ENCODE measurements around the gene LRIG1.

The LRIG1 gene

DNA sequence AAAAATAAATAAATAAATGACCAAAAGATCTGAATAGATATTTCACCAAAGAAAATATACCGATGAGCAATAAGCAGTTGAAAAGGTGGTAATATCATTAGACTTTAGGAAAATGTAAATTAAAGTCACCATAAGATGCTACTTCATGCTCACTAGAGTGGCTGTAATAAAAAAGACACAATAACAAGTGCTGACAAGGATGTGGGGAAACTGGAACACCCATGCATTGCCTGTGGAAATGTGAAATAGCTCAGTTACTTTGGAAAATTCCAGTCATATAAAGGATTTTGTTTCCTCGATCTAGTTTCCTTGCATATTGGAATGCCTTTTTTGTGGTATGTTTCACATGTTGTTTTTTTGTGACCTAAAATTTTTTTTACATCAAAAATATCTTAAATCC lies 36.0 kb upstream of the LRIG1 start:
- no peaks in the 10 kb centered on the region for H3K36me3 ChIP-seq (ENCODE audit: control insufficient read depth in 2 of 2, insufficient read depth in 1 of 2, low read length in 2 of 2)
- no peak overlapping the region for H3K27ac ChIP-seq (ENCODE audit: extremely low read depth, low read depth, low read length)
- TF ChIP-seq, protein P1, sequence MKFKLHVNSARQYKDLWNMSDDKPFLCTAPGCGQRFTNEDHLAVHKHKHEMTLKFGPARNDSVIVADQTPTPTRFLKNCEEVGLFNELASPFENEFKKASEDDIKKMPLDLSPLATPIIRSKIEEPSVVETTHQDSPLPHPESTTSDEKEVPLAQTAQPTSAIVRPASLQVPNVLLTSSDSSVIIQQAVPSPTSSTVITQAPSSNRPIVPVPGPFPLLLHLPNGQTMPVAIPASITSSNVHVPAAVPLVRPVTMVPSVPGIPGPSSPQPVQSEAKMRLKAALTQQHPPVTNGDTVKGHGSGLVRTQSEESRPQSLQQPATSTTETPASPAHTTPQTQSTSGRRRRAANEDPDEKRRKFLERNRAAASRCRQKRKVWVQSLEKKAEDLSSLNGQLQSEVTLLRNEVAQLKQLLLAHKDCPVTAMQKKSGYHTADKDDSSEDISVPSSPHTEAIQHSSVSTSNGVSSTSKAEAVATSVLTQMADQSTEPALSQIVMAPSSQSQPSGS (tag by site-specific recombination; IDR thresholded peaks at IDR 0.05; ENCODE audit: low read depth) = no peak
- peak; percentile 55; the same call in 1 of the 2 replicates for TF ChIP-seq ZNF184 (tag by site-specific recombination; IDR thresholded peaks at IDR 0.05)
- ChIA-PET POLR2A (no interaction called here), CTCF (no interaction called here)
- no peak overlapping the region for H3K4me3 ChIP-seq (ENCODE audit: low read depth, low read length)
- no peaks in the 10 kb centered on the region for H3K9me3 ChIP-seq (ENCODE audit: control insufficient read depth, insufficient read depth, low read depth, low read length)
- no peaks in the 10 kb centered on the region for H3K4me1 ChIP-seq (ENCODE audit: control insufficient read depth, insufficient read depth, low read length)

DNA sequence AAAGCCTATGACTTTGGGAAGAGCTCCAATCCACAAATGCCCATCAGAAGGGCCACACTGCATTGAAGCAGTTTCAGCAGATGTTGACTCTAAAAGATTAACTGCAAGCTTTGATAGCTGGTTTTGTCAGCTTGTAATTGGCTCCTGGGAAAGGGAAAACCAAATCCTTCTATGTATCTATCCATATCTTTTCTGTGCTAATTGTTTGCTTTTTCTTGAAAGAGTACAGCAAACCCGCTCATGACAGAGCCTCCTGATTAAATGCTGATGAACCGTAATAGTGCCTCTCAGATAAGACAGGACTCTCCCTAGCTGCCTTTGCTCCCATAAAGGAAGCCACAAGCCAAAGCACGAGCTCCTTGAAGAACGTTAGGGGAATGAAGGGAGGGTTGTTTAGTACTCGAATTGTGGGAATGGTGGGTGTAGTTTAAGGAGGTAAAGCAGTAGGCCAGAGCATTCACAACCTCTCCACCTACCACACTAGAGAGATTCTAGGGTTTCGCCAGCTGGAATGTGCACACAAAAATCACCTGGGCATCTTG lies 33.6 kb upstream of the LRIG1 start:
- no peak overlapping the region for H3K4me3 ChIP-seq (ENCODE audit: low read depth, low read length)
- H3K36me3 ChIP-seq (ENCODE audit: control insufficient read depth in 2 of 2, insufficient read depth in 1 of 2, low read length in 2 of 2) = no peaks in the 10 kb centered on the region
- POLR2A ChIA-PET = no interaction called here
- H3K4me1 ChIP-seq (ENCODE audit: control insufficient read depth, insufficient read depth, low read length) = no peaks in the 10 kb centered on the region
- TF ChIP-seq ZSCAN23 (tag by site-specific recombination; IDR thresholded peaks at IDR 0.05) = no peak
- TF ChIP-seq, protein P2, sequence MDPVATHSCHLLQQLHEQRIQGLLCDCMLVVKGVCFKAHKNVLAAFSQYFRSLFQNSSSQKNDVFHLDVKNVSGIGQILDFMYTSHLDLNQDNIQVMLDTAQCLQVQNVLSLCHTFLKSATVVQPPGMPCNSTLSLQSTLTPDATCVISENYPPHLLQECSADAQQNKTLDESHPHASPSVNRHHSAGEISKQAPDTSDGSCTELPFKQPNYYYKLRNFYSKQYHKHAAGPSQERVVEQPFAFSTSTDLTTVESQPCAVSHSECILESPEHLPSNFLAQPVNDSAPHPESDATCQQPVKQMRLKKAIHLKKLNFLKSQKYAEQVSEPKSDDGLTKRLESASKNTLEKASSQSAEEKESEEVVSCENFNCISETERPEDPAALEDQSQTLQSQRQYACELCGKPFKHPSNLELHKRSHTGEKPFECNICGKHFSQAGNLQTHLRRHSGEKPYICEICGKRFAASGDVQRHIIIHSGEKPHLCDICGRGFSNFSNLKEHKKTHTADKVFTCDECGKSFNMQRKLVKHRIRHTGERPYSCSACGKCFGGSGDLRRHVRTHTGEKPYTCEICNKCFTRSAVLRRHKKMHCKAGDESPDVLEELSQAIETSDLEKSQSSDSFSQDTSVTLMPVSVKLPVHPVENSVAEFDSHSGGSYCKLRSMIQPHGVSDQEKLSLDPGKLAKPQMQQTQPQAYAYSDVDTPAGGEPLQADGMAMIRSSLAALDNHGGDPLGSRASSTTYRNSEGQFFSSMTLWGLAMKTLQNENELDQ (tag by site-specific recombination; IDR thresholded peaks at IDR 0.05; ENCODE audit: low read depth) = no peak
- TF ChIP-seq, protein P3, sequence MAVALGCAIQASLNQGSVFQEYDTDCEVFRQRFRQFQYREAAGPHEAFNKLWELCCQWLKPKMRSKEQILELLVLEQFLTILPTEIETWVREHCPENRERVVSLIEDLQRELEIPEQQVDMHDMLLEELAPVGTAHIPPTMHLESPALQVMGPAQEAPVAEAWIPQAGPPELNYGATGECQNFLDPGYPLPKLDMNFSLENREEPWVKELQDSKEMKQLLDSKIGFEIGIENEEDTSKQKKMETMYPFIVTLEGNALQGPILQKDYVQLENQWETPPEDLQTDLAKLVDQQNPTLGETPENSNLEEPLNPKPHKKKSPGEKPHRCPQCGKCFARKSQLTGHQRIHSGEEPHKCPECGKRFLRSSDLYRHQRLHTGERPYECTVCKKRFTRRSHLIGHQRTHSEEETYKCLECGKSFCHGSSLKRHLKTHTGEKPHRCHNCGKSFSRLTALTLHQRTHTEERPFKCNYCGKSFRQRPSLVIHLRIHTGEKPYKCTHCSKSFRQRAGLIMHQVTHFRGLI (tag by site-specific recombination; IDR thresholded peaks at IDR 0.05) = no peak
- no peak for TF ChIP-seq ZNF549 (tag by site-specific recombination; IDR thresholded peaks at IDR 0.05)
- no peak for TF ChIP-seq ZNF404 (tag by site-specific recombination; IDR thresholded peaks at IDR 0.05)
- TF ChIP-seq MZF1 (tag by site-specific recombination; IDR thresholded peaks at IDR 0.05; ENCODE audit: borderline replicate concordance) = no peak
- no peak for TF ChIP-seq ZXDB (tag by site-specific recombination; IDR thresholded peaks at IDR 0.05)
- TF ChIP-seq, protein P4, sequence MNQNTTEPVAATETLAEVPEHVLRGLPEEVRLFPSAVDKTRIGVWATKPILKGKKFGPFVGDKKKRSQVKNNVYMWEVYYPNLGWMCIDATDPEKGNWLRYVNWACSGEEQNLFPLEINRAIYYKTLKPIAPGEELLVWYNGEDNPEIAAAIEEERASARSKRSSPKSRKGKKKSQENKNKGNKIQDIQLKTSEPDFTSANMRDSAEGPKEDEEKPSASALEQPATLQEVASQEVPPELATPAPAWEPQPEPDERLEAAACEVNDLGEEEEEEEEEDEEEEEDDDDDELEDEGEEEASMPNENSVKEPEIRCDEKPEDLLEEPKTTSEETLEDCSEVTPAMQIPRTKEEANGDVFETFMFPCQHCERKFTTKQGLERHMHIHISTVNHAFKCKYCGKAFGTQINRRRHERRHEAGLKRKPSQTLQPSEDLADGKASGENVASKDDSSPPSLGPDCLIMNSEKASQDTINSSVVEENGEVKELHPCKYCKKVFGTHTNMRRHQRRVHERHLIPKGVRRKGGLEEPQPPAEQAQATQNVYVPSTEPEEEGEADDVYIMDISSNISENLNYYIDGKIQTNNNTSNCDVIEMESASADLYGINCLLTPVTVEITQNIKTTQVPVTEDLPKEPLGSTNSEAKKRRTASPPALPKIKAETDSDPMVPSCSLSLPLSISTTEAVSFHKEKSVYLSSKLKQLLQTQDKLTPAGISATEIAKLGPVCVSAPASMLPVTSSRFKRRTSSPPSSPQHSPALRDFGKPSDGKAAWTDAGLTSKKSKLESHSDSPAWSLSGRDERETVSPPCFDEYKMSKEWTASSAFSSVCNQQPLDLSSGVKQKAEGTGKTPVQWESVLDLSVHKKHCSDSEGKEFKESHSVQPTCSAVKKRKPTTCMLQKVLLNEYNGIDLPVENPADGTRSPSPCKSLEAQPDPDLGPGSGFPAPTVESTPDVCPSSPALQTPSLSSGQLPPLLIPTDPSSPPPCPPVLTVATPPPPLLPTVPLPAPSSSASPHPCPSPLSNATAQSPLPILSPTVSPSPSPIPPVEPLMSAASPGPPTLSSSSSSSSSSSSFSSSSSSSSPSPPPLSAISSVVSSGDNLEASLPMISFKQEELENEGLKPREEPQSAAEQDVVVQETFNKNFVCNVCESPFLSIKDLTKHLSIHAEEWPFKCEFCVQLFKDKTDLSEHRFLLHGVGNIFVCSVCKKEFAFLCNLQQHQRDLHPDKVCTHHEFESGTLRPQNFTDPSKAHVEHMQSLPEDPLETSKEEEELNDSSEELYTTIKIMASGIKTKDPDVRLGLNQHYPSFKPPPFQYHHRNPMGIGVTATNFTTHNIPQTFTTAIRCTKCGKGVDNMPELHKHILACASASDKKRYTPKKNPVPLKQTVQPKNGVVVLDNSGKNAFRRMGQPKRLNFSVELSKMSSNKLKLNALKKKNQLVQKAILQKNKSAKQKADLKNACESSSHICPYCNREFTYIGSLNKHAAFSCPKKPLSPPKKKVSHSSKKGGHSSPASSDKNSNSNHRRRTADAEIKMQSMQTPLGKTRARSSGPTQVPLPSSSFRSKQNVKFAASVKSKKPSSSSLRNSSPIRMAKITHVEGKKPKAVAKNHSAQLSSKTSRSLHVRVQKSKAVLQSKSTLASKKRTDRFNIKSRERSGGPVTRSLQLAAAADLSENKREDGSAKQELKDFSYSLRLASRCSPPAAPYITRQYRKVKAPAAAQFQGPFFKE (tag by site-specific recombination; IDR thresholded peaks at IDR 0.05; ENCODE audit: borderline replicate concordance) = no peak
- no peak for TF ChIP-seq ZNF560 (tag by site-specific recombination; IDR thresholded peaks at IDR 0.05; ENCODE audit: borderline replicate concordance)
- TF ChIP-seq ZNF558 (tag by site-specific recombination; IDR thresholded peaks at IDR 0.05) = no peak
- TF ChIP-seq PRDM1 (tag by site-specific recombination; IDR thresholded peaks at IDR 0.05) = no peak
- TF ChIP-seq ZNF214 (tag by site-specific recombination; IDR thresholded peaks at IDR 0.05; ENCODE audit: borderline replicate concordance) = no peak
- no peak for TF ChIP-seq ZBTB7A (tag by site-specific recombination; IDR thresholded peaks at IDR 0.05; ENCODE audit: low read depth)
- no peak overlapping the region for H3K27ac ChIP-seq (ENCODE audit: extremely low read depth, low read depth, low read length)
- no peaks in the 10 kb centered on the region for H3K9me3 ChIP-seq (ENCODE audit: control insufficient read depth, insufficient read depth, low read depth, low read length)
- CTCF ChIA-PET = interaction anchor here (0.6 to 1.0 kb wide), 3 partner anchors 279 to 746 kb away, joined by 3 read pairs; no protein-coding TSS in a partner anchor
